Keratinocyte (primary cell): Measurements from ENCODE around the gene LRWD1. TPM values are rescaled to one million over a fixed set of nuclear protein-coding genes. Genes with fewer than 3 reads are reported as not detected.

Source experiments
- DNase-seq: peaks from one replicate; pipeline ENCODE4 v3.0.0-alpha.2; 2011; ENCODE audit warnings: low read depth, missing footprints, low spot score
- FAIRE-seq: peaks from 2 replicates; lab custom pipeline; 2011; peaks lifted over from hg19 to GRCh38; lab: Jason Lieb, UNC
- H2AFZ ChIP-seq: 2 replicates; pipeline ENCODE4 v1.6.0; 2012; ENCODE audit warnings: low read length, control low read depth, inconsistent platforms; ENCODE audit not compliant: control insufficient read depth
- H3K27ac ChIP-seq: 2 replicates; pipeline ENCODE4 v1.5.1; 2011; ENCODE audit warnings: low read length; ENCODE audit not compliant: control insufficient read depth, insufficient read depth
- H3K27me3 ChIP-seq: 3 replicates; pipeline ENCODE4 v1.6.0; 2011; ENCODE audit warnings: low read length; ENCODE audit not compliant: control insufficient read depth, insufficient read depth; ENCODE audit errors: extremely low read depth
- H3K36me3 ChIP-seq, 2 experiments: 2 replicates in 1 of 2; 3 replicates in 1 of 2; pipeline ENCODE4 v1.5.1; 2011; ENCODE audit warnings: low read length in 2 of 2, mild to moderate bottlenecking in 1 of 2; ENCODE audit not compliant: control insufficient read depth in 2 of 2, insufficient read depth in 2 of 2; ENCODE audit errors: extremely low read depth in 1 of 2
- H3K4me1 ChIP-seq: 3 replicates; pipeline ENCODE4 v1.5.1; 2011; ENCODE audit warnings: low read length; ENCODE audit not compliant: control insufficient read depth, insufficient read depth; ENCODE audit errors: extremely low read depth
- H3K4me2 ChIP-seq: 3 replicates; pipeline ENCODE4 v1.6.0; 2011; ENCODE audit warnings: low read depth, low read length; ENCODE audit not compliant: control insufficient read depth, insufficient read depth; ENCODE audit errors: extremely low read depth
- H3K4me3 ChIP-seq, 3 experiments: fragments of 200-600 bp in 1 of 3; sonication (generic) in 1 of 3; 2 replicates in 2 of 3; 3 replicates in 1 of 3; pipeline ENCODE4 v1.5.1; 2011 to 2016; ENCODE audit warnings: low read length in 3 of 3, mild to moderate bottlenecking in 3 of 3, control low read depth in 2 of 3, inconsistent platforms in 1 of 3, low read depth in 1 of 3, mixed read lengths in 1 of 3, mixed run types in 1 of 3, moderate library complexity in 1 of 3; ENCODE audit not compliant: control insufficient read depth in 2 of 3, insufficient read depth in 2 of 3; ENCODE audit errors: extremely low read depth in 1 of 3
- H3K79me2 ChIP-seq: 2 replicates; pipeline ENCODE4 v1.6.0; 2012; ENCODE audit warnings: low read length; ENCODE audit not compliant: control insufficient read depth, insufficient read depth
- H3K9ac ChIP-seq: 3 replicates; pipeline ENCODE4 v1.6.0; 2011; ENCODE audit warnings: low read length; ENCODE audit not compliant: control insufficient read depth, insufficient read depth; ENCODE audit errors: extremely low read depth
- H3K9me1 ChIP-seq: 3 replicates; pipeline ENCODE4 v1.6.0; 2011; ENCODE audit warnings: low read length; ENCODE audit not compliant: control insufficient read depth, insufficient read depth; ENCODE audit errors: extremely low read depth
- H3K9me3 ChIP-seq: 2 replicates; pipeline ENCODE4 v1.5.1; 2012; ENCODE audit warnings: low read depth, low read length; ENCODE audit not compliant: control insufficient read depth
- H4K20me1 ChIP-seq: 3 replicates; pipeline ENCODE4 v1.6.0; 2011; ENCODE audit warnings: low read length; ENCODE audit not compliant: control insufficient read depth, insufficient read depth; ENCODE audit errors: extremely low read depth
- CTCF ChIP-seq, 3 experiments: IDR thresholded peaks in 1 of 3; conservative IDR thresholded peaks in 1 of 3; optimal IDR thresholded peaks in 1 of 3; 2 replicates in 2 of 3; 3 replicates in 1 of 3; pipeline versions ENCODE3 to v1.5.1; 2011; ENCODE audit warnings: low read length in 3 of 3, mild to moderate bottlenecking in 3 of 3, moderate library complexity in 2 of 3, control low read depth in 1 of 3, inconsistent platforms in 1 of 3; ENCODE audit not compliant: insufficient read depth in 2 of 3; ENCODE audit errors: extremely low read depth in 1 of 3
- EZH2 ChIP-seq: IDR thresholded peaks from one replicate; pipeline ENCODE4 v1.6.1; 2012; ENCODE audit warnings: inconsistent platforms, mild to moderate bottlenecking, low read length, moderate library complexity
- dilution Hi-C: fragments of 300-500 bp; cut with MboI; formaldehyde crosslinking; loops from one replicate; pipeline ENCODE4 v1.7.0; 2020; ENCODE audit warnings: low sequenced_read_pairs; ENCODE audit not compliant: extremely low pct_ligation_motif_present
- polyA plus RNA-seq, 5 experiments: library from polyadenylated mRNA; depleted of rRNA in 3 of 5; stranded (reverse) in 3 of 5; stranded (forward) in 1 of 5; unstranded in 1 of 5; fragments of >200 nt; gene quantifications; 1 replicate in 1 of 5; 2 replicates in 3 of 5; 3 replicates in 1 of 5; pipeline versions ENCODE4 v1.2.1 to v1.2.3, GENCODE V29; 2011 to 2012; ENCODE audit warnings: missing spikeins in 2 of 5, low read depth in 1 of 5, low replicate concordance in 1 of 5

Gene LRWD1
- polyA plus RNA-seq, 1 donor (not counting 4 experiments of a cell fraction or from before 2014, with no cell fraction given), result 11.3 TPM

GRCh38 chr7:102431617-102432298 is 33.0 kb upstream of the LRWD1 start:
- peaks cover 0 to 1% of the 10 kb centered on the region in 2 experiments for H3K36me3 ChIP-seq
- H3K9me3 ChIP-seq, result no peaks in the 10 kb centered on the region
- peak overlapping the region; percentile 59 for H2AFZ ChIP-seq
- DNase-seq (no peak), FAIRE-seq (no peak)
- TF ChIP-seq CTCF (optimal IDR thresholded peaks at IDR 0.05 in 1 of 3, IDR thresholded peaks at IDR 0.05 in 1 of 3, conservative IDR thresholded peaks at IDR 0.05 in 1 of 3; ENCODE audit: extremely low read depth in 1 of 3, insufficient read depth in 2 of 3, low read length in 3 of 3) (no peak), EZH2 (no peak)
- H3K4me1 ChIP-seq, result peaks cover 13% of the 10 kb centered on the region
- no peaks in the 10 kb centered on the region for H4K20me1 ChIP-seq
- dilution Hi-C loops, result no loop called here
- no peaks in the 10 kb centered on the region for H3K79me2 ChIP-seq
- H3K4me3 ChIP-seq, result no peak overlapping the region
- no peaks in the 10 kb centered on the region for H3K9me1 ChIP-seq
- H3K4me2 ChIP-seq, result no peak overlapping the region
- H3K27ac ChIP-seq, result no peak overlapping the region
- H3K27me3 ChIP-seq, result peaks cover 3% of the 10 kb centered on the region
- H3K9ac ChIP-seq, result no peak overlapping the region

- Histone ChIP-seq H3K4me3 (peak overlapping the region; percentile 38 to 54 (median 51)), H3K4me1 (peaks cover 13% of the 10 kb centered on the region), H3K4me2 (peak overlapping the region; percentile 81), H3K9me3 (no peaks in the 10 kb centered on the region), H2AFZ (peak overlapping the region; percentile 26), H4K20me1 (no peaks in the 10 kb centered on the region), H3K9ac (peak overlapping the region; percentile 58), H3K79me2 (no peaks in the 10 kb centered on the region), H3K36me3 (no peaks in the 10 kb centered on the region), H3K27me3 (peaks cover 3% of the 10 kb centered on the region), H3K9me1 (no peaks in the 10 kb centered on the region), H3K27ac (no peak overlapping the region)
- TF ChIP-seq CTCF (optimal IDR thresholded peaks at IDR 0.05 in 1 of 3, IDR thresholded peaks at IDR 0.05 in 1 of 3, conservative IDR thresholded peaks at IDR 0.05 in 1 of 3; ENCODE audit: extremely low read depth in 1 of 3, insufficient read depth in 2 of 3, low read length in 3 of 3) (no peak), EZH2 (no peak)
- DNase-seq (no peak), FAIRE-seq (no peak)
- dilution Hi-C loops, result no loop called here
Measured at GRCh38 chr7:102432442-102433218, 32.2 kb upstream of the LRWD1 start.
